GM19099 (cell line): ENCODE measurements around the gene TMCO1.

Experiments used
- POLR2A ChIP-seq: IDR thresholded peaks from 3 replicates; pipeline ENCODE4 v1.6.1; 2011; ENCODE audit warnings: low read depth; ENCODE audit not compliant: insufficient read length; ENCODE audit errors: extremely low read depth

The TMCO1 gene

GRCh38 chr1:165768513-165769394 is at the start of gene TMCO1:
TSS of gene TMCO1 (minus strand) at chr1:165768868. CDS start at chr1:165768751, 117 bp downstream.
- TF ChIP-seq POLR2A = peak; percentile 96

GRCh38 chr1:165816826-165817497 is 48.3 kb upstream of the TMCO1 start:
- TF ChIP-seq POLR2A = no peak

GRCh38 chr1:165816157-165816556 is 47.5 kb upstream of the TMCO1 start:
- no peak for TF ChIP-seq POLR2A

GRCh38 chr1:165815725-165816124 is 47.1 kb upstream of the TMCO1 start:
- TF ChIP-seq POLR2A = no peak

GRCh38 chr1:165807613-165808012 is 38.9 kb upstream of the TMCO1 start:
- no peak for TF ChIP-seq POLR2A

- TF ChIP-seq POLR2A = no peak
These were observed 30.7 kb upstream of the TMCO1 start for GRCh38 chr1:165799387-165799786.

- no peak for TF ChIP-seq POLR2A
These were observed 27.2 kb upstream of the TMCO1 start for GRCh38 chr1:165795894-165796293.

- no peak for TF ChIP-seq POLR2A
These were observed 25.3 kb upstream of the TMCO1 start for GRCh38 chr1:165793951-165794350.

- TF ChIP-seq POLR2A = no peak
These were observed 19.1 kb upstream of the TMCO1 start for GRCh38 chr1:165787741-165788140.

- TF ChIP-seq POLR2A = no peak
These were observed 4.8 kb upstream of the TMCO1 start for GRCh38 chr1:165773324-165773965.

- TF ChIP-seq POLR2A = no peak
These were observed 4.1 kb upstream of the TMCO1 start for GRCh38 chr1:165772739-165773138.

- TF ChIP-seq POLR2A = no peak
These were observed 4.4 kb downstream of the TMCO1 start for GRCh38 chr1:165764277-165764676.

GRCh38 chr1:165763442-165763841 is 5.2 kb downstream of the TMCO1 start:
- TF ChIP-seq POLR2A = no peak

- no peak for TF ChIP-seq POLR2A
These were observed 5.9 kb downstream of the TMCO1 start for GRCh38 chr1:165762725-165763124.

- no peak for TF ChIP-seq POLR2A
These were observed 9.6 kb downstream of the TMCO1 start for GRCh38 chr1:165759095-165759494.
